HepG2 (cell line): Measurements from ENCODE around the gene ATP11C. TPM values are rescaled to one million over a fixed set of nuclear protein-coding genes. Genes with fewer than 3 reads are reported as not detected.

Source experiments
- ATAC-seq: fragments of 200-7000 bp; cut with Tn5 transposase; 3 replicates; pipeline ENCODE4 v1.9.1; 2020; ENCODE audit warnings: mild to moderate bottlenecking, moderate library complexity
- BruUV-seq: library from RNA; stranded (reverse); fragments of 400-500 nt; replicated peaks from 2 replicates; lab custom pipeline; 2021; lab: Mats Ljungman, UMichigan
- CTCF ChIA-PET: fragments of 300-600 bp; formaldehyde crosslinking; extraction: SDS; loops from one replicate; lab custom pipeline; 2021; ENCODE audit warnings: low total read pairs, inconsistent platforms, low intra/inter-chr PET ratio; lab: Yijun Ruan, JAX
- POLR2A ChIA-PET: fragments of 350-600 bp; sonication (Branson Sonifier 250); formaldehyde crosslinking; loops from one replicate; lab custom pipeline; 2020; ENCODE audit warnings: antibody characterized with exemption, inconsistent platforms; lab: Yijun Ruan, JAX
- DNase-seq: peaks from one replicate; pipeline ENCODE4 v3.0.0-alpha.2; 2015; ENCODE audit warnings: low spot score
- FAIRE-seq: peaks from 3 replicates; lab custom pipeline; 2011; peaks lifted over from hg19 to GRCh38; lab: Jason Lieb, UNC
- H2AFZ ChIP-seq: one replicate; pipeline ENCODE4 v1.6.1; 2011; ENCODE audit warnings: low read length, inconsistent platforms
- H3K27ac ChIP-seq: fragments of 300-600 bp; 3 replicates; pipeline ENCODE4 v1.8.0; 2011; ENCODE audit warnings: mixed run types, mild to moderate bottlenecking, mixed read lengths, low read length, inconsistent platforms; ENCODE audit not compliant: insufficient read depth; ENCODE audit errors: extremely low read length
- H3K27me3 ChIP-seq, 2 experiments: fragments of 200-600 bp in 1 of 2; 2 replicates in 1 of 2; 3 replicates in 1 of 2; pipeline versions ENCODE4 v1.6.0 to v1.8.0; 2011; ENCODE audit warnings: low read length in 2 of 2, mild to moderate bottlenecking in 2 of 2, moderate library complexity in 2 of 2, inconsistent platforms in 1 of 2; ENCODE audit not compliant: insufficient read depth in 2 of 2, control insufficient read depth in 1 of 2
- H3K36me3 ChIP-seq, 2 experiments: fragments of 200-600 bp in 1 of 2; replicated peaks in 1 of 2; 2 replicates in 1 of 2; 3 replicates in 1 of 2; pipeline versions ENCODE4 v1.5.1 to v1.8.0; 2011; ENCODE audit warnings: low read length in 2 of 2, inconsistent platforms in 1 of 2; ENCODE audit not compliant: insufficient read depth in 2 of 2, control insufficient read depth in 1 of 2
- H3K4me1 ChIP-seq: 2 replicates; pipeline ENCODE4 v1.5.1; 2012; ENCODE audit warnings: low read length, inconsistent platforms; ENCODE audit not compliant: insufficient read depth
- H3K4me2 ChIP-seq: 2 replicates; pipeline ENCODE4 v1.6.0; 2011; ENCODE audit warnings: low read depth, low read length, inconsistent platforms
- H3K4me3 ChIP-seq, 3 experiments: fragments of 200-600 bp in 1 of 3; sonication (generic), shearing (Covaris generic) in 1 of 3; replicated peaks in 1 of 3; 2 replicates each; pipeline ENCODE4 v1.5.1; 2011 to 2016; ENCODE audit warnings: low read length in 3 of 3, inconsistent platforms in 2 of 3, low read depth in 2 of 3, mild to moderate bottlenecking in 2 of 3, control low read depth in 1 of 3, mixed read lengths in 1 of 3; ENCODE audit not compliant: insufficient read depth in 1 of 3
- H3K79me2 ChIP-seq: one replicate; pipeline ENCODE4 v1.6.1; 2011; ENCODE audit warnings: low read length, inconsistent platforms; ENCODE audit not compliant: insufficient read depth
- H3K9ac ChIP-seq: 2 replicates; pipeline ENCODE4 v1.6.0; 2011; ENCODE audit warnings: mild to moderate bottlenecking, low read depth, low read length, inconsistent platforms; ENCODE audit not compliant: insufficient read depth
- H3K9me3 ChIP-seq: 2 replicates; pipeline ENCODE4 v1.5.1; 2012; ENCODE audit warnings: mild to moderate bottlenecking, low read length
- H4K20me1 ChIP-seq: 2 replicates; pipeline ENCODE4 v1.6.0; 2011; ENCODE audit warnings: inconsistent platforms, mild to moderate bottlenecking, low read length, moderate library complexity; ENCODE audit not compliant: insufficient read depth
- ATF5 ChIP-seq: sonication (generic); formaldehyde crosslinking; IDR thresholded peaks from 2 replicates; pipeline ENCODE4 v1.4.0; 2020; ENCODE audit warnings: mild to moderate bottlenecking, low read depth, missing genetic modification reagents
- BRD4 ChIP-seq: sonication (generic); formaldehyde crosslinking; IDR thresholded peaks from 2 replicates; pipeline ENCODE4 v1.4.0; 2020; ENCODE audit warnings: missing genetic modification reagents
- GLMP ChIP-seq: sonication (generic); formaldehyde crosslinking; IDR thresholded peaks from 2 replicates; pipeline ENCODE4 v1.9.0; 2021; ENCODE audit warnings: missing genetic modification reagents, mild to moderate bottlenecking, borderline replicate concordance
- HDAC1 ChIP-seq: sonication (generic); formaldehyde crosslinking; IDR thresholded peaks from 2 replicates; pipeline ENCODE4 v1.5.1; 2020; ENCODE audit warnings: mild to moderate bottlenecking, missing genetic modification reagents
- KDM4B ChIP-seq: sonication (generic); formaldehyde crosslinking; IDR thresholded peaks from 2 replicates; pipeline ENCODE4 v1.4.0; 2020; ENCODE audit warnings: missing genetic modification reagents
- STAT6 ChIP-seq: sonication (generic); formaldehyde crosslinking; IDR thresholded peaks from 2 replicates; pipeline ENCODE4 v1.4.0; 2020; ENCODE audit warnings: missing genetic modification reagents, mild to moderate bottlenecking, borderline replicate concordance
- ZFP90 ChIP-seq: sonication (generic); formaldehyde crosslinking; IDR thresholded peaks from 2 replicates; pipeline ENCODE4 v1.8.0; 2022; ENCODE audit warnings: missing genetic modification reagents, mild to moderate bottlenecking, inconsistent platforms, borderline replicate concordance
- ZNF317 ChIP-seq: sonication (generic); formaldehyde crosslinking; IDR thresholded peaks from 2 replicates; pipeline ENCODE4 v1.5.0; 2020; ENCODE audit warnings: mild to moderate bottlenecking, missing genetic modification reagents
- in situ Hi-C: cut with HindIII; loops from 2 replicates; pipeline ENCODE4 v1.10.0; 2017; ENCODE audit warnings: low pct_unique_long_range_greater_than_20kb; ENCODE audit not compliant: extremely low pct_ligation_motif_present
- intact Hi-C: fragments of 100-400 bp; cut with micrococcal nuclease; formaldehyde crosslinking; loops from one replicate; pipeline ENCODE4 v1.10.0; 2022; ENCODE audit not compliant: unreplicated experiment
- polyA plus RNA-seq, 8 experiments: library from polyadenylated mRNA; depleted of rRNA in 3 of 8; stranded (reverse) in 7 of 8; unstranded in 1 of 8; fragments of >200 nt; fragmentation: Illumina TruSeq in 4 of 8; extraction: Trizol in 4 of 8; gene quantifications; 2 replicates each; pipeline versions ENCODE4 v1.2.1 to v1.2.3, GENCODE V29; 2011 to 2016; ENCODE audit warnings: low read depth in 4 of 8, missing spikeins in 1 of 8, mixed read lengths in 1 of 8; ENCODE audit not compliant: insufficient read depth in 1 of 8
- total RNA-seq, 5 experiments: library from RNA; depleted of rRNA; stranded (reverse); fragments of >200 nt; fragmentation: Illumina TruSeq; extraction: Trizol; gene quantifications; 2 replicates each; pipeline ENCODE4 v1.2.3, GENCODE V29; 2016; ENCODE audit warnings: low read depth in 1 of 5

The ATP11C gene
- total and polyA plus RNA-seq, 2 of the 13 experiments (the other 11 are each of a cell fraction or from before 2014, with no cell fraction given), result 8.5 to 16.9 TPM

DNA sequence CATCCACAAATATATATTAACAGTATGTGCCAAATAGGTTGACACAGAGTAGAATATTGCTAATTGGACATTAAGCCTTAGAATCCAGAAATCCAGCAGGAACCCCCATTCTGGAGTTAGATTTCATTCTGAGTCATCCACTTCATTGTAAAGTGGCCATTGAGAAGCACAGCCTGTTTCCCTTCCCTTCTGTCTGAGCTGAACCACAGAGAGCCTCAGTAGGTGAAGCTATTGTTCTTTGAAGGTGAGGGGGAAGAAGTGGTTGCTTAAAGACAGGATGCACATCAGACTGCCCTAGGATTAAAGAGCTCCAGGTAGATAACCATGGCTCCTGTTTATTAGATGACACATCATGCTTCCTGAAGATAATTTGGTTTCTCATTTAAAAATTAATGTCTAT is 194.3 kb downstream of the ATP11C start:
- in situ Hi-C loops, result no loop called here

More for the DNA sequence above, 194.3 kb downstream of the ATP11C start:
- Histone ChIP-seq H3K4me2 (no peak overlapping the region), H4K20me1 (no peaks in the 10 kb centered on the region), H3K4me3 (no peak overlapping the region), H3K27me3 (no peaks in the 10 kb centered on the region), H3K27ac (no peak overlapping the region), H3K9me3 (no peaks in the 10 kb centered on the region), H3K4me1 (no peaks in the 10 kb centered on the region), H3K79me2 (no peaks in the 10 kb centered on the region), H2AFZ (no peak overlapping the region), H3K36me3 (no peaks in the 10 kb centered on the region), H3K9ac (no peak overlapping the region)
- no peak for TF ChIP-seq GLMP (CRISPR knock-in tag)
- no peak for TF ChIP-seq ZNF317 (CRISPR knock-in tag)
- TF ChIP-seq BRD4, result no peak
- no peak for TF ChIP-seq KDM4B (CRISPR knock-in tag)
- no peak for TF ChIP-seq STAT6 (CRISPR knock-in tag)
- no peak for TF ChIP-seq ZFP90 (CRISPR knock-in tag)
- TF ChIP-seq ATF5 (CRISPR knock-in tag), result no peak
- no peak for TF ChIP-seq HDAC1 (CRISPR knock-in tag)
- intact Hi-C loops, result no loop called here
- no TSS peak for BruUV-seq
- no peak for DNase-seq
- FAIRE-seq, result no peak
- no peak for ATAC-seq
- POLR2A ChIA-PET, result no interaction called here
- CTCF ChIA-PET, result no interaction called here
